HepG2 (cell line): ENCODE data around the gene CCDC57. TPM values are rescaled to one million over a fixed set of nuclear protein-coding genes. Genes with fewer than 3 reads are reported as not detected.

ENCODE experiments used
- ISL2 ChIP-seq: sonication (generic); formaldehyde crosslinking; IDR thresholded peaks from 2 replicates; pipeline ENCODE4 v1.5.0; 2020; ENCODE audit warnings: missing genetic modification reagents
- LCORL ChIP-seq, 2 experiments: fragments of 450-650 bp in 1 of 2; sonication (generic) in 1 of 2; formaldehyde crosslinking in 1 of 2; IDR thresholded peaks; 2 replicates each; pipeline versions ENCODE4 v1.5.0 to v1.6.1; 2017 to 2020; ENCODE audit warnings: antibody characterized with exemption in 1 of 2, missing genetic modification reagents in 1 of 2
- MED13 ChIP-seq: sonication (generic); formaldehyde crosslinking; IDR thresholded peaks from 2 replicates; pipeline ENCODE4 v1.5.0; 2020; ENCODE audit warnings: missing genetic modification reagents
- MTA1 ChIP-seq: sonication (generic); formaldehyde crosslinking; IDR thresholded peaks from 2 replicates; pipeline ENCODE4 v1.4.0; 2020; ENCODE audit warnings: missing genetic modification reagents, mild to moderate bottlenecking, borderline replicate concordance
- NFKB2 ChIP-seq: sonication (generic); formaldehyde crosslinking; IDR thresholded peaks from 2 replicates; pipeline ENCODE4 v1.4.0; 2020; ENCODE audit warnings: missing genetic modification reagents, borderline replicate concordance
- NONO ChIP-seq, 2 experiments: fragments of 450-650 bp in 1 of 2; sonication (generic) in 1 of 2; formaldehyde crosslinking in 1 of 2; IDR thresholded peaks in 1 of 2; conservative IDR thresholded peaks in 1 of 2; 2 replicates each; pipeline versions ENCODE4 v1.6.1 to v1.8.0; 2017 to 2022; ENCODE audit warnings: mild to moderate bottlenecking in 1 of 2, missing genetic modification reagents in 1 of 2, moderate library complexity in 1 of 2
- POLR2A ChIP-seq, 2 experiments: IDR thresholded peaks; 2 replicates each; pipeline ENCODE4 v1.6.1; 2011; ENCODE audit warnings: low read depth in 2 of 2, low read length in 2 of 2, mild to moderate bottlenecking in 1 of 2, moderate library complexity in 1 of 2; ENCODE audit not compliant: insufficient read depth in 1 of 2
- REPIN1 ChIP-seq: sonication (generic); formaldehyde crosslinking; IDR thresholded peaks from 2 replicates; pipeline ENCODE4 v1.8.0; 2022; ENCODE audit warnings: missing genetic modification reagents, low read depth, mild to moderate bottlenecking, borderline replicate concordance
- SAFB2 ChIP-seq: sonication (generic); formaldehyde crosslinking; IDR thresholded peaks from 2 replicates; pipeline ENCODE4 v1.5.1; 2020; ENCODE audit warnings: missing genetic modification reagents, low read depth, mild to moderate bottlenecking, borderline replicate concordance
- SP5 ChIP-seq: IDR thresholded peaks from 2 replicates; pipeline ENCODE4 v1.6.1; 2016; ENCODE audit warnings: low read depth, borderline replicate concordance
- STAT6 ChIP-seq: sonication (generic); formaldehyde crosslinking; IDR thresholded peaks from 2 replicates; pipeline ENCODE4 v1.4.0; 2020; ENCODE audit warnings: missing genetic modification reagents, mild to moderate bottlenecking, borderline replicate concordance
- ZBTB42 ChIP-seq: sonication (generic); formaldehyde crosslinking; IDR thresholded peaks from 2 replicates; pipeline ENCODE4 v1.5.0; 2020; ENCODE audit warnings: mild to moderate bottlenecking, missing genetic modification reagents
- ZNF160 ChIP-seq: sonication (generic); formaldehyde crosslinking; IDR thresholded peaks from 2 replicates; pipeline ENCODE4 v1.8.0; 2022; ENCODE audit warnings: mild to moderate bottlenecking, inconsistent platforms, missing genetic modification reagents
- ZNF230 ChIP-seq: sonication (generic); formaldehyde crosslinking; IDR thresholded peaks from 2 replicates; pipeline ENCODE4 v1.4.0; 2020; ENCODE audit warnings: mild to moderate bottlenecking, missing genetic modification reagents
- ZNF263 ChIP-seq: sonication (generic); formaldehyde crosslinking; IDR thresholded peaks from 2 replicates; pipeline ENCODE4 v1.4.0; 2020; ENCODE audit warnings: missing genetic modification reagents
- ZNF275 ChIP-seq: sonication (generic); formaldehyde crosslinking; IDR thresholded peaks from 2 replicates; pipeline ENCODE4 v1.8.0; 2022; ENCODE audit warnings: missing genetic modification reagents, mild to moderate bottlenecking, inconsistent platforms, borderline replicate concordance
- polyA plus RNA-seq, 8 experiments: library from polyadenylated mRNA; depleted of rRNA in 3 of 8; stranded (reverse) in 7 of 8; unstranded in 1 of 8; fragments of >200 nt; fragmentation: Illumina TruSeq in 4 of 8; extraction: Trizol in 4 of 8; gene quantifications; 2 replicates each; pipeline versions ENCODE4 v1.2.1 to v1.2.3, GENCODE V29; 2011 to 2016; ENCODE audit warnings: low read depth in 4 of 8, missing spikeins in 1 of 8, mixed read lengths in 1 of 8; ENCODE audit not compliant: insufficient read depth in 1 of 8
- total RNA-seq, 5 experiments: library from RNA; depleted of rRNA; stranded (reverse); fragments of >200 nt; fragmentation: Illumina TruSeq; extraction: Trizol; gene quantifications; 2 replicates each; pipeline ENCODE4 v1.2.3, GENCODE V29; 2016; ENCODE audit warnings: low read depth in 1 of 5

CCDC57 gene
- total and polyA plus RNA-seq, 2 of the 13 experiments (the other 11 are each of a cell fraction or from before 2014, with no cell fraction given): 59.3 to 59.9 TPM

- TF ChIP-seq MED13 (CRISPR knock-in tag): no peak; the same call in 1 of the 2 replicates
- no peak for TF ChIP-seq LCORL (IDR thresholded peaks at IDR 0.05)
- 0 out of 2 replicates have a peak, but pooled peaks have one; percentile 32 for TF ChIP-seq LCORL (CRISPR knock-in tag; IDR thresholded peaks at IDR 0.05)
- no peak for TF ChIP-seq ZBTB42 (CRISPR knock-in tag)
- no peak for TF ChIP-seq ISL2
- TF ChIP-seq ZNF275 (CRISPR knock-in tag): 0 out of 2 replicates have a peak, but pooled peaks have one; percentile 34
- TF ChIP-seq SAFB2 (CRISPR knock-in tag): peak; percentile 95
- TF ChIP-seq NONO (IDR thresholded peaks at IDR 0.05): no peak
- TF ChIP-seq NONO (CRISPR knock-in tag; conservative IDR thresholded peaks at IDR 0.05): no peak
- TF ChIP-seq SP5 (CRISPR knock-in tag): no peak
- TF ChIP-seq STAT6 (CRISPR knock-in tag): no peak
- no peak for TF ChIP-seq ZNF230
- no peak; the same call in none of the 2 replicates for TF ChIP-seq ZNF160 (CRISPR knock-in tag)
- TF ChIP-seq POLR2A (IDR thresholded peaks at IDR 0.05; ENCODE audit: insufficient read depth in 1 of 2, low read depth in 2 of 2, low read length in 2 of 2): peak in 1 of 2 experiments; percentile 96; a peak in 2 of 4 replicates
- TF ChIP-seq REPIN1 (CRISPR knock-in tag): no peak
- peak; percentile 42 for TF ChIP-seq ZNF263 (CRISPR knock-in tag)
- peak; percentile 55; the same call in 1 of the 2 replicates for TF ChIP-seq NFKB2
- no peak; the same call in 1 of the 2 replicates for TF ChIP-seq MTA1 (CRISPR knock-in tag)
Observed at GRCh38 chr17:82228842-82229697, 16.4 kb upstream of the CCDC57 start, which contains the start of gene SLC16A3 (continued).
